CD4-positive, alpha-beta T cell treated with Interleukin-21 for 1 hour (primary cell): Measurements from ENCODE around the gene FGF22.
"Not testable (repeated sequence)": the region's sequence is repeated elsewhere in the genome, so short reads cannot be mapped to it uniquely, and the experiment has no call there.

ENCODE experiments used
- DNase-seq: peaks from one replicate; pipeline ENCODE4 v3.0.0-alpha.2; 2020

The FGF22 gene

DNA sequence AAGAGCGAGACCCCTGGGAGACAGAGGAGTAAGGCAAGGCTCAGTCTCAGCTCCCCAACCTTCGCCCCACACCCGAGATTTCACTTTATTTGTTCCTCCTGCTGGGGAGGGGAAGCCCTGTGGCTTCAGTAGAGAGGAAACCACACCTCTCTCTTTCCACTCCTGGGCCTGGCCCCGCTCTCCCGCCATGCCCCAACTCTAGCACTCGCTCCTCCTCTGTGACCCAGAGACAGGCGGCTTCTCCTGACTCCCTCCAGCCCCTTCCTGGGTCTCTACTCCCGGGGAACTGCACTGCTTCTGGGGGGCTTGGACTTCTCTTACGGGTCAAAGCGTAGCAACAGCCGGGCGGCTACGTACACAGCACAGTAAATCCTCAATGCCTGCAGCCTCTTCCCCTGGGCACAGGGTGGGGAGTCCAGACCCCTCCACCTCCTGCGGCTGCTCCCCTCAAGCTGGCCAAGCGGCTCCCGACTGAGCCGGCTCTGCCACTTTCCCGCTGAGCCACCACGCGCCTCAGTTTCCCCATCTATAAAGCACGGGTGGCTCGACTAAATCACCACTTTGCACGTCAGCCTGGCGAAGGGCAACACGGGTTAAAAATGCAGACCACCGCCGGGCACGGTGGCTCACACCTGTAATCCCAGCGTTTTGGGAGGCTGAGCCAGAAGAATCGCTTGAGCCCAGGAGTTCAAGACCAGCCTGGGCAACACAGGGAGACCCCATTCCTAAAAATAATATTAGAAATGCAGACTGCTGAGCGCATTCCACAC, 21.9 kb downstream of the FGF22 start:
- DNase-seq = peak; percentile 79

DNA sequence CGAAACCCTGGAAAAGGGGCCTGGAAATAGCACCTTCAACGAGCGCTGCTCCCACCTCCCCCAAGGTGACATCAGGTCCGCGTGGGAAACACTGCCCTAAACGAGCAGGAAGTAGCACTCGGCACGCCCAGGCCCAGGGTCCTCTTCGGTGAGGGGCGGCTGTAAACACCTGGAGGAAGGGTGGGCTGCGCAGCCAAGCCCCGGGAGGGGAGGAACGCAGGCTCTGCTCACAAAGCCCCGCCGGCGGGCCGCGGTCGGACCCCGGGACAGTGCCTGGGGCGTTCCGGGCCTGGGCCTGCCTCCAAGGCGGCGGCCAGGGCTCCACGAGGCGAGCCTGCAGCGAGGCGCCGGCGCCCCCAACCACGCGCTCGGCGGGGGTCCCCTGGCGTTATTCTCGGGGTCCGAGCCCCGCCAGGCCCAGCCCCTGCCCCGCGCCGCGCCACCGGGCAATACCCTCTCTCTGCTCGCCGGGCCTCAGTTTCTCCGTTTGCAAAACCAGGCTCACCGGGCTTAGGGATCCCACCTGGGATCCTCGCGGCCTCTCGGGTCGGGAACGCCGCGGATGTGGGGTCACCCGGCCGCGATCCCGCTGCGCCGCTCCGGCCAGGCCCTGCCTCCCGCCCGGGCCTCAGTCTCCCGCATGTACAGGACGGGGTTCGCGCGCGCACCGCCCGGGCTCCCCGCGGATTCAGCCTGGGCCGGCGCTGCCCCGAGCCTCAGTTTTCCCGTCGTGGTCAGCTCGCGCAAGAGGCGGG, 22.7 kb downstream of the FGF22 start:
- peak; percentile 79 for DNase-seq

DNA sequence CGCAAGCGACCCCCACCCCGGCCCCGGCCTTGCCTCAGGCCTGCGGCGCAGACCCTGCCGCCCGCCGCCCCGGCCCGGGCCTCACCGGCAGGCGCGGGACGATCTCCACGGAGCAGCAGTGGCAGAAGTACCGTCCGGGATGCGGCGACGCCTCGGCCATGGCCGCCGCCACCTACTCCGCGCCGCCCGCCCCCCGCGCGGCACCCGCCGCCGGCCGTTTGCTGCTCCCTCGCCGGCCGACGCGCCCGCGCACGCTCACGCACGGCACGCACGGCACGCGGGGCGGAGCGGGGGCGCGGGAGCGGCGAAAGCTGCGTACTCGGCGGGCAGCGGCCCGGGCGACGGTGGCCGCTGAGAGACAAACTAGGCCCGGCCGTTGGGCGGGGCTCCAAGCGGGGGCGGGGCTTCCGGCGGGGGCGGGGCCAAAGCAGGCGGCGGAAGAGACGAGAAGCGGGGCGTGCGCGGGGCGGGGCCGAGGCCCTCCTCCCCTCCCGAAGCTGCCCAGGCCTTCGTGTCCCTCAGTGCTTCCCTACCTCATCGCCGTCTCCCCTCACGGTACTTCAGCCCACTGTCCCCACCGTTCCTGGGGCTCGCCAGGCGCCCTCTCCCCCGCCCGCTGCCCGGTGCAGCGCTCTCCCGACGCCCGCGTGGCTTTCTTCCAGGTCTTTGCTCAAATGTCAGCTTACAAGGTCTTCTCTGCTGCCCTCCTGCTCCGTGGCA, 23.4 kb downstream of the FGF22 start, which contains the start of gene RNF126:
TSS of gene RNF126 (minus strand) at position 253 of the 720 bp plus-strand sequence. CDS start at position 160, 93 bp downstream.
- peak; percentile 95 for DNase-seq

DNA sequence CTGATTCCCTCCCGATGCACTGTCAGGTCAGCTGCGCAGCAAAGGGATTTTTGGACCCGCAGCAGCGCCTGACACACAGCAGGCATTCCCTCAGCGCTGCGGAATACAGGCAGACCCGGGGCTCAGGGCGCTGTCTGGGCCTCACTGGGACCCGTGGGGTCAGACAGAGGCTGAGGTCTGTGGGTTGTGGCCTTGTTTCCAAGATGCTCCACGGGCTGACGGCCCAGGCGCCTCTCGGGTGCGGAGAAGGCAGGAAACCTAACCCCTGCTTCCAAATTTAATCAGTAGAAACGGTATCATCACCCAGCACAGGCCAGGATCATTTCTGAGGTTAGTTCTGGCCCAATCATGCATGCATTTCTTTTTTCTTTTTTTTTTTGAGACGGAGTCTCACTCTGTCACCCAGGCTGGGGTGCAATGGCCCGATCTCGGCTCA, 24.0 kb downstream of the FGF22 start:
- no peak for DNase-seq

DNA sequence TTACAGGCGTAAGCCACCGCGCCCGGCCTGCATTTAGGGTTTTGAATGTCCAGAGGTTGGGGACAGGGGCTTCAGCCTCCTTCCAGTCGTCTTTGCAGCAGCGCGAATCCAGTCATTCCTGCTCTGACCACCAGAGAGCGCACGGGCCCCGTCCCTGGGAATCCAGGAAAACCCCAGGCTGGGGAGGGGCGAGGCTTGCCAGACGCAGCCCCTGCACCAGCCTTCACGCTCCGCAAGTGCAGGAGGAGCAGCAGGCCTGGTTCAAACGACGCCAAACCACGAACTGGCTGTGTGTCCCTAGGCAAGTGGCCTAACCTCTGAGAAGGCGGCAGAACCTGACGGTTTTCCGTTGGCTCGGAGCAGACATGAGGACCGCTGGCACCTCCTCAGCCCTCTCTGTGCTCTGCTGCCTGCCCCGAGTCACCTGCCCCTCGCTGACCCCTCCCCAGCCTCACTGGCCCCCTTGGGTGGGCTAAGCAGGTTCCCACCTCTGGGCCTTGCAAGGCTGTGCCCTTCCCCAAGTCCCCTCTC, 25.3 kb downstream of the FGF22 start:
- DNase-seq = peak; percentile 87

DNA sequence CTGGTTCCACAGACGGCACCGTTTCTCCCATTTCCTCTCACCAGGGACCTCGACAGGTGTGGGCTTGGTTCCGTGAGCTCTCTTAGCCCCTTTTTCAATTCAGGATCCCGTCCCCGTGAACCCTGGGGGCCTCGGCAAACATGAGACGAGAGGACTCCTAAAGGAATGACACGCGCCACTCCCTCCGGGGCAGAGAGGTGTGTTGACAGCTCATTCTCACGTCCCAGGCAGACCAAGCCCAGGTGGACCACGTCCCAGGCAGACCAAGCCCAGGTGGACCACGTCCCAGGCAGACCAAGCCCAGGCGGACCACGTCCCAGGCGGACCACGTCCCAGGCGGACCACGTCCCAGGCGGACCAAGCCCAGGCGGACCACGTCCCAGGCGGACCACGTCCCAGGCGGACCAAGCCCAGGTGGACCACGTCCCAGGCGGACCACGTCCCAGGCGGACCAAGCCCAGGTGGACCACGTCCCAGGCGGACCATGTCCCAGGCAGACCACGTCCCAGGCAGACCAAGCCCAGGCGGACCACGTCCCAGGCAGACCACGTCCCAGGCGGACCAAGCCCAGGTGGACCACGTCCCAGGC, 27.4 kb downstream of the FGF22 start:
- not testable (repeated sequence) for DNase-seq

DNA sequence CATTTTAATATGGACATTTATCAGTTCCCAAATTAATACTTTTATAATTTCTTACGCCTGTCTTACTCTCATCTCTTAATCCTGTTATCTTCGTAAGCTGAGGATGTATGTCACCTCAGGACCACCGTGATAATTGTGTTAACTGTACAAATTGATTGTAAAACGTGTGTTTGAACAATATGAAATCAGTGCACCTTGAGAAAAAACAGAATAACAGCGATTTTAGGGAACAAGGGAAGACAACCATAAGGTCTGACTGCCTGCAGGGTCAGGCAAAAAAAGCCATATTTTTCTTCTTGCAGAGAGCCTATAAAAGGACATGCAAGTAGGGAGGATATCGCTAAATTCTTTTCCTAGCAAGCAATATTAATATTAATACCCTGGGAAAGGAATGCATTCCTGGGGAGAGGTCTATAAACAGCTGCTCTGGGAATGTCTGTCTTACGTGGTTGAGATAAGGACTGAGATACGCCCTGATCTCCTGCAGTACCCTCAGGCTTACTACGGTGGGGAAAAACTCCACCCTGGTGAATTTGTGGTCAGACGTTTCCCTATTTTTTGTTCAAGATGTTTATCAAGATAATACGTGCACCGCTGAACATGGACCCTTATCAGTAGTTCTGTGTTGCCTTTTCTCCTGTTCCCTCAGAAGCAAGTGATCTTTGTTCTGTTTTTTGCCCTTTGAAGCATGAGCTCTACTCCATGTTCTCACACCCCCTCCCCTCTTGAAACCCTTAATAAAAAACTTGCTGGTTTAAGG, 29.2 kb downstream of the FGF22 start:
- DNase-seq = not testable (repeated sequence)

DNA sequence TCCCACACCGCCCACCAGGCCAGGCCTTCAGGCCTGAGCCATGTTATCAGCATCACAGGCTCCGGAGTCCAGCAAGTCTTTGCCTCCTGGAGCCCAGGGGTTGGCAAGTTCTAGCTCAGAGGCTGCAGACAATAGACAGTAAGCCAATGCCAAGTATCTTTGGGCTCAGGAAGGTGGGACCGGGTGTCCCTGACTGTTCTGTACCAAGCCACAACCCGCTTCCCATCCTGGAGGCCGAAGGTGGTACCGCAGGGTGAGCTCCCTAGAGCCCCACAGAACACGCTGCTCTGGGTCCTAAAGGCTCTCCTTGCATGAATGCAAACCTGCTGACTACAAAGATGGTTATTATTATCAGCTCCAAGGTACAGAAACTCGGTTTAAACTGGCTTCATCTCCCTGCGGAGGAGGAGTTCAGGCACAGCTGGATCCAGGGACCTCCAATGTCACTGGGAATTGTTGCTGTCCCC, 31.0 kb downstream of the FGF22 start:
- DNase-seq = no peak

DNA sequence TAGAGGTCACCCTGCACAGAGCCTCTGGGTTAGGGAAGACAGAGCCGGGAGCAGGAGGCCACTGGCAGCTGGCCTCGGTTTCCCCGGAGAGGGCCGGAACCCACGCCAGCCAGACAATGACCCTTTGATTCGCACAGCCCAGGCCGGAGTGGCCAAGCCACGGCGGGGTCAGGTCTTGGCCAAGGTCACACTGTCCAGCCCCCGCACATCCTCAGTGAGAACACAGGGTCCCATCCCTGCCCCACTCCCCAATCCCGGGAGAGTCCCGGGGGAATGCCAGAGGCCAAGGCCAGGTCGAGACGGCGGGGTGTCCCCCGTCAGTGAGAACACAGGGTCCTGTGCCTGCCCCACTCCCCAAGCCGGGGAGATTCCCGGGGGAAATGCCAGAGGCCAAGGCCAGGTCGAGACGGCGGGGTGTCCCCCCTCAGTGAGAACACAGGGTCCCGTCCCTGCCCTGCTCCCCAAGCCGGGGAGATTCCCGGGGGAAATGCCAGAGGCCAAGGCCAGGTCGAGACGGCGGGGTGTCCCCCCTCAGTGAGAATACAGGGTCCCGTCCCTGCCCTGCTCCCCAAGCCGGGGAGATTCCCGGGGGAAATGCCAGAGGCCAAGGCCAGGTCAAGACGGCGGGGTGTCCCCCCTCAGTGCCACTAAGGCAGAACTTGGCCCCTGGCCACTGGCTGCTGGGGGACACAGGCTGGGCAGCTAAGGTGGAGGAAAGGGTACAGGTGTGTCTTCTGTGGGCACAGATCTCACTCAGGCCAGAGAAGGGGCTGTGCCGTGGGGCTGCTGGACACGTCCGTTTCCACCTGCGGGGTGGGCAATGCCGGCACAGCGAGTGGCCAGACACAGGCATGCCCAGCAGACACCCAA, 34.8 kb downstream of the FGF22 start:
- no peak for DNase-seq

DNA sequence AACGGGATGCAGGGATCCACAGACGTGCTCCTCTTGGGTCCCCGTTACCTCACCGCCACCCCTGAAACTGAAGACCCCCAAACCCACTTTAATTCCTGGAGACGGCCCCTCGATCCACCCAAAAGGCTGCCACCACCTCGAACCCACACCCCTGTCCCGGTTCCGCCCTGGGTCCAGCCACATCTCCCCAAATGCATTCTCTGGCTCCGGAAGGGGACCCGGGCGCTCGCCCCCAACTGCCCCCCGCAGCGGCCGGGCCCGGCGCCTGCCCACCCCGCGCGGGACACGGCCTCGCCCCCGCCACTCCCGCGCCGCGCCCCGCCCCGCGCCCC, 36.3 kb downstream of the FGF22 start:
- DNase-seq = no peak

DNA sequence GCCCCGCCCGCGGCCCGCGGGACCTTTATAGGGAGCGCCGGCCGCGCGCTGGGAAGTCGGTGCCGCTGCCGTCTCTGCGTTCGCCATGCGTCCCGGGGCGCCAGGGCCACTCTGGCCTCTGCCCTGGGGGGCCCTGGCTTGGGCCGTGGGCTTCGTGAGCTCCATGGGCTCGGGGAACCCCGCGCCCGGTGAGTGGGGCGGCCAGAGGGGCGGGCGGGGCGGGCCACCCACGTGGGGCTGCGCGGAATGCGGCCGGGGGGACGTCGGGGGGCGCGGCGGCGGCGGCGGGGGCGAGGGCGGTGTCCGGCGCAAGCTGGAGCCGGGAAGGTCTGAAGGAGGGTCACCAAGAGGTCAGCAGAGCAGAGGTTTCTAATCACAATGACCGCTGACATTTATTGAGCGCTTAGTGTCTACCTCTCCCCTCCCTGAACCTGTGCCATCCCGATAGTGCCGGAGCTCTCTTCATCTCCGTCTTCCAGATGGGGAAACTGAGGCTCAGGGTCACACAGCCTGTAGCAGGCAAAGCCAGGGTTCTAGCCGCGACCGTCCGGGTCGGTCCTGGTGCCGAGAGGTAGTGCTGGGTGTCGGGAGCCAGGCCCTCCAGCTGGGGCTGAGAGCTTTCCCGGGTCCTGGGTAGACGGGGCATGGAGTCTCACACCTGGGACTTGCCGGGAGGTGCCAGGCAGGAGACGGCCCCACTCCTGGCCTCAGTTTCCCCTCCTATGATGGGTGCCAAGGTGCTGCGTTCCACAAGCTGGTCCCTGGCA, 36.8 kb downstream of the FGF22 start, which contains the start of gene FSTL3:
TSS of gene FSTL3 (plus strand) at position 54 of the 767 bp plus-strand sequence. CDS start at position 86, 32 bp downstream.
- DNase-seq = no peak

DNA sequence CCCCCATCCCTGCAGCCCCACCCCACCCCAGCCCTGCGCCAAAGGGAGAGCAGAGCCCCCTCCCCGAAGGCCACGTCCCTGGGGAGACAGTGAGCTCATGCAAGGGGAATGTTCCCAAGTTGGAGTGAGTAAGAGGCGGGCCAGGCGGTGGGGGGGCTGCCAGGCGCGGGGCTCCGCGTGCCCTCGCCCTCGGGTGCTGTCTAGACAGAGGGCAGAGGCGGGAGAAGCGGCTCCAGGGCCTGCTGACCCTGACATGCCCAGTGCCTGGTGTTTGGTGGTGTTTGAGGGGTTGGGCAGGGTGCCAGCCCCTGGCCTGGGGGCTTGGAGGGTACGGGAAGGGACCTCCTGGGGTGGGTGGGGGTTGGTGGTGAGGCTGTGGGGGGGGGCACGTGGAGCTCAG, 37.5 kb downstream of the FGF22 start:
- DNase-seq = no peak

DNA sequence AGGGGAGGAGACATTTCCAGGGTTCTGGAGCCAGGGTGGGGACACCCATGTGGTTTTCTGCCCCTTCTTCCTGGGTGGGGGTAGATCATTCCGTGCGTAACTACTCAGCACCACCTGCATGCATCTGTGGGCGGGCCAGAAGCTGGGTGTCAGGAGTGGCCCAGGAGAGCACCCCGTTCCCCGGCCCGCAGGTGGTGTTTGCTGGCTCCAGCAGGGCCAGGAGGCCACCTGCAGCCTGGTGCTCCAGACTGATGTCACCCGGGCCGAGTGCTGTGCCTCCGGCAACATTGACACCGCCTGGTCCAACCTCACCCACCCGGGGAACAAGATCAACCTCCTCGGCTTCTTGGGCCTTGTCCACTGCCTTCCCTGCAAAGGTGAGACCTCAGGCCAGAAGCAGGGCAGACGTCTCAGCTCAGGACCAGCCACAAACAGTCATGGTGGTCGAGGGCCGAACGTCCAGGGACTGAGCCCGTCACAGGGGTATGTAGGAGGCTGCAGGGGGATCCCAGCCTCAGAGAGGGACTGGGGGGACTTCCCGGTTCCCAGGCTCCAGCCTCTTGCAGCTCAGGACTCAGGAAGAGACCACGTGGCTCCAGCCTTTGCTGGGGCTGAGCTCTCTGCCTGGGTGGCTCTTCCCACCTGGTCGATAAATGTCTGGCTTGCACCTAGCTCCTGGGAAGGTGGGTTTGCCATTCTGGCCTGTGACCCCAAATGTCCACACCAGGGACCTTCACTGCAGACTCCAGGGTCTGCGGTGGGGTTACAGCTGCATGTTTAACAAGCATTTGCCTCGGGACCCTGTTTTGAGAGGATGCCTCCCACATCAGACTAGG, 38.1 kb downstream of the FGF22 start:
- no peak for DNase-seq

DNA sequence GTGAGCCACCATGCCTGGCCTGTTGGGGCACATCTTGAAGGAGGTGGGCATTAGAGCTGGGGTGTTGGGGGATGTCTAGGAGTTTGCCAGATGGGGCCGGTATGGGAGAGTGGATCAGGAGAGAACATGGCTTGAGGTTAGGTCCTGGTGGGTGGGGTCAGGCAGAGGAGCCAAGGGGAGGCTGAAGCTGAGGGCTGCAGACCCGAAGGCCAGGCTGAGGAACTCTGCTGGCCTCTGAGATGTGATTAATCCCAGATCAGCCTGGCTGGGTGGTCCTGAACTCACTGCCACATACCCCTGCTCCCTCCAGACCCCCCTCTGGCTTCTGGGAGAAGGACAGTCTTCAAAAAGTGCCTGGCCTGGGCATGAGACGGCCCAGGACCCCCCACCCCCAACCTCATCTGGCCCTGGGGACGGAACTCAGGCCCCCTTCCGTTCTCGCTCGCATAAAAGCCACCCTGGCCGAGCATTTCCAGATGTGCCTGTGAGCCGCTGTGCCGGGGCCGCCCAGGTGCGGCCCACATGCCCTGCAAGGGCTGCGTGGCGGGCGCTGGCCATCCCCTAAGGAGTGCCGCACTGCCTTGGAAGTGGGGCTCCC, 39.2 kb downstream of the FGF22 start:
- DNase-seq = no peak

DNA sequence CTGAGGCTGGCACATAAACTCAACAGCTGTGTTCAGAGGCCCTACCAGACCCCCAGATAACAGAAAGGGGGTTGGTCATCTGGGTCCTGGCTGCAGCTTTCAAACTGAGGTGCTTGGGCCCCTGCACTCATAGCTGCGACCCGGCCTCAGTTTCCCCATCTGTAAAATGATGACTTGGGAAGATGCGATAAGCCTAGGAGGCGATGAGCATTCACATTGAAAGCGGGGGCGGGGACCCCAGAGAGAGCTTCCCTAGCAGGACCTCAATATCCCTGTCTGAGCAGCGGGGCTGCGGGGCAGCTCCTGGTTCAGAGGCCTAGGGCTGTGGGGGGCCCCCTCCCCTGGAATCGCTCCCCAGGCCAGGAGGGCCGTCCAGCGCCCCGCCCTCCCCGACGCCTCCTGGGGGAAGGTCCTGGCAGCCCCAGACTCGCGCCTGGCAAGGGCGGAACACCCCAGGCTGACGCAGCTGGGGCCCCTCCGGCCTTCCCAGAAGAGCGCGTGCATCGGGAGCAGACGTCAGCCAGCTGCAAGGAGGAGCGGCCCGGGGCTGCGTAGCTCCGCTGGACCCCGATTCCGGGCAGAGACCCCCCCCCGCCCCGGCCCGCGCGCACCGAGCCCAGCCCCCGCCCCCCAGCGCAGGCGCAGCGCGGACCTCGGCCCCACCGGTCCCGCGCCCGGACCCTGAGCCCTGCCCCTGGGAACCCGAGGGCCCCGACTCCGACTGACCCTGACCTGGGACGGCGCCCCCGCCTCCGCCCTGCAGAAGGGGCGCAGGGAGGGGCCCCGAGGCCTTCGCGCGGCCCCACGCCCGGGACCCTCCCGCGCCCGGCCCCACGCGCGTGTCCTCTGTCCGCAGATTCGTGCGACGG, 40.0 kb downstream of the FGF22 start:
- DNase-seq = peak; percentile 45

DNA sequence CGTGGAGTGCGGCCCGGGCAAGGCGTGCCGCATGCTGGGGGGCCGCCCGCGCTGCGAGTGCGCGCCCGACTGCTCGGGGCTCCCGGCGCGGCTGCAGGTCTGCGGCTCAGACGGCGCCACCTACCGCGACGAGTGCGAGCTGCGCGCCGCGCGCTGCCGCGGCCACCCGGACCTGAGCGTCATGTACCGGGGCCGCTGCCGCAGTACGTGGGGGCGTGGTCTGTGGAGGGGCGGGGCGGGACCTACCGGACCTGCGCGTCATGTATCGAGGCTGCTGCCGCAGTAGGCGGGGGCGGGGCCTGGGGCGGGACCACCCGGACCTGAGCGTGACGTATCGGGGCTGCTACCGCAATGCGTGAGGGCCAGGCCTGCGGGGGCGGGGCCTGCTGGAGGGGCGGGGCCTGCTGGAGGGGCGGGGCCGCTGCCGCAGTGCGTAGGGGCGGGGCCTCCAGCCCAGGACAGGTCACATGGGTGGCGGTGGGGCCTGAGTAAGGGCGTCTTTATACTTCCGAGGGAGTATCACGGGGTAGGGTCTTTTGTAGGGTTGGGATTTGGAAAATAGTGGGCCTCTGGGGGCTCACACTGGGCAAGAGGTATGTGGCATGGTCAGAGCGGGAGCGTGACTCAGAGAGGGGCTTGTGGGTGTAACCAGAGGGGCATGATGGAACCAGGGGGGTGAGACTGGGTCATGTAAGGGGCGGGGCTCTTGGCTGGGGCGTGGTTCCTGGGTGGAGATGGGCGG, 40.8 kb downstream of the FGF22 start:
- peak; percentile 100 for DNase-seq
